HAP-1 (cell line): ENCODE measurements around the gene ISLR2.

ENCODE experiments used
- DNase-seq, 2 experiments: peaks; one replicate each; pipeline ENCODE4 v3.0.0-alpha.2; 2016 to 2020; ENCODE audit warnings: low spot score in 2 of 2
- H3K27me3 ChIP-seq: fragments of 250-450 bp; sonication (Bioruptor Pico); 2 replicates; pipeline ENCODE4 v1.5.1; 2020; ENCODE audit warnings: low read depth, mild to moderate bottlenecking, moderate library complexity
- H3K36me3 ChIP-seq: fragments of 250-450 bp; sonication (Bioruptor Pico); replicated peaks from 2 replicates; pipeline ENCODE4 v1.5.1; 2020; ENCODE audit warnings: mild to moderate bottlenecking
- H3K4me1 ChIP-seq: fragments of 250-450 bp; sonication (Bioruptor Pico); 2 replicates; pipeline ENCODE4 v1.5.1; 2020; ENCODE audit warnings: mild to moderate bottlenecking
- H3K4me3 ChIP-seq: fragments of 250-450 bp; sonication (Bioruptor Pico); 2 replicates; pipeline ENCODE4 v1.5.1; 2020; ENCODE audit warnings: mild to moderate bottlenecking, moderate library complexity
- H3K9me3 ChIP-seq: fragments of 250-450 bp; sonication (Bioruptor Pico); 2 replicates; pipeline ENCODE4 v1.5.1; 2020; ENCODE audit warnings: mild to moderate bottlenecking, moderate library complexity
- in situ Hi-C: fragments of 300-500 bp; cut with MboI; formaldehyde crosslinking; loops from 3 replicates; pipeline ENCODE4 v1.14.3; 2020; ENCODE audit warnings: low sequenced_read_pairs, inconsistent platforms, mixed read lengths

ISLR2 gene

DNA sequence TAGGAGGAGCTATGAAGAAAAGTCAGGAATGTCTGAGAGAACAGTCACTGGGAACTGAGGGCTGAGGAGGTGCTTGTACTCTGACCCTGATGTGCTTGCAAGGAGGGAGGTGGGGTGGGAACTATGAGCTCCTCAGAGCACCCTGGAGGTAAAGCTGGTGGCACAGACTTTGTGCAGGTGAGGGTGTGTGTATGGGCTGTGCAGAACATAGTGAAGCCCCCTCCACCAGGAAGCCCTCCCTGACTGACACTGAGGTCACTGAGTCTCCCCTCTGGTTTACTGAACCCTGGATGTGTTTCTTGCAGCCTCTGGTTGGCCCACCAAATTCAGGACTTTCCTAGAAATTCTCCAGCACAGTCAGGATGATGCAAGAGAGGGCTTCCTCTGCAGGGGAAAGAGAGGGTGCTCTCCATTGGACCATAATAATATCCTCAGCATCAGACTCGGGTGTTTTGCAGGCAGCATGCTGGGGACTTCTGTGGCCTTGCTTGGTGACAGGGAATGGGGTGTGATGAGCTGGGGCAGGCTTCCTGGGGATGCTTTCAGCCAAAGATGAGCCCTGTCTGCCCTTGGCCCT lies 41.7 kb downstream of the ISLR2 start:
- Histone ChIP-seq H3K27me3 (no peaks in the 10 kb centered on the region), H3K4me3 (no peak overlapping the region), H3K36me3 (no peaks in the 10 kb centered on the region), H3K4me1 (0 out of 2 replicates have a peak, but pooled peaks cover 3% of the 10 kb centered on the region), H3K9me3 (no peaks in the 10 kb centered on the region)
- in situ Hi-C loops, result no loop called here
- no peak for DNase-seq

DNA sequence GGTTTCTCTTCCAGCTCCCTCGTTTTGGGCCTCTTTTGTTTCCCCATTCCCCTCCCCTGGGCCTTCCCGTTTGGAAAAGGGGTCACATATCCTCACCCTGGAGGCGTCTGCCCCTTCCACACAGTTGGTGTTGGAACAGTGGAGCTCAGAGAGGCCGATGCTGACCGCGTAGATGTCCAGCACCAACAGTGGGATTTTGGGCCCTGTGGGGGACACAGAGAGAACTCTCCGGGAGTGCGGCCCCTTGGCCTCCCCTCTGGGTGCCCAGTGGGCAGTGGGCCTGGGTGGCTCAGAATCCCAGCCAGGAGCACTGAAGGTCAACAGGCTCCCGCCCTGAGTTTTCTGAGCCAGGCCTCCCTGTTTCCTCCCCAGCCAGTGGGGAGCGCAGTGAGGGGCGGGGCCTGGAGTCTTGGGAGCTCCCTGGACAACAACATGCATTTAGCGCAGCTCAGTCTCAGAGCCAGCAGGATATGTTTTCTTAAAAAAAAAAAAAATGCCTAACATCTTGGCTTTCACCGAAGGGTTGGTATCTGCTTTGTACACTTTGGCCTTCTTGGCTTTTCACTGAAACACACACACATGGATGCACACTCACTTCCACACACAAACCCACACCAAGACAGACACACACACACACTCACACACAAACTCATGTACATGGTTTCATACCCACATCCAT lies 42.5 kb downstream of the ISLR2 start:
- H3K4me3 ChIP-seq, result no peak overlapping the region
- peak in 1 of 2 experiments; percentile 36 for DNase-seq

DNA sequence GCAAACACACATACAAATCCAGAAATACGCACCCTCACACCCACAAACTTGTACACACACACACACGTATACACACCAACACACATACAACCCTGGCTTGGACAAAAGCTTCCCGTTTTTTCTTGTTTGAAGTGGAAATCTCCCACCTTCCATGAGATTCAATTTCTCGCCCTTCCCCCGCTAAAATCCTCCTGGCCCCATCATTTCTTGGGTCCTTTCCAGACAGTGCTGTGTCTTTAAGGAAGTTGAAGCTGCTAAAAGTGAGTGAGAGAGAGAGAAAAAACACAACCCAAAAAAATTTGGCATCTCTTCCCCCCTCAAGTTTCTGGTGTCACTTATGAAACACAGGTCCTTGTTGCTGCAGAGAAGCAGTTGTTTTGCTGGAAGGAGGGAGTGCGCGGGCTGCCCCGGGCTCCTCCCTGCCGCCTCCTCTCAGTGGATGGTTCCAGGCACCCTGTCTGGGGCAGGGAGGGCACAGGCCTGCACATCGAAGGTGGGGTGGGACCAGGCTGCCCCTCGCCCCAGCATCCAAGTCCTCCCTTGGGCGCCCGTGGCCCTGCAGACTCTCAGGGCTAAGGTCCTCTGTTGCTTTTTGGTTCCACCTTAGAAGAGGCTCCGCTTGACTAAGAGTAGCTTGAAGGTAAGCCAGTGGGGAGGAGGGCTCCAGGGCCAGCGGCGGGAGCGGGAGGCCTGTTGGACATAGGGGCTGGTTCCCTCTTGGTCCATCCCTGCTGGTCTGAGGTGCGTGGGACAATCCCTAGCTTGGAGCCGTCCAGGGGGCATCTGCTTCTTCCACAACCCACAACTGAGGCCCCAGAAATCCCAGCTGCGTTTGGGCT lies 43.2 kb downstream of the ISLR2 start, which contains the start of gene ISLR:
ISLR (plus strand) TSS at position 331 of the 839 bp plus-strand sequence. CDS start 1,149 bp downstream, outside the sequence.
- H3K4me1 ChIP-seq, result 0 out of 2 replicates have a peak, but pooled peaks cover 3% of the 10 kb centered on the region
- H3K36me3 ChIP-seq, result no peaks in the 10 kb centered on the region
- in situ Hi-C loops, result no loop called here
- no peaks in the 10 kb centered on the region for H3K9me3 ChIP-seq
- no peak within 1 kb of the TSS for H3K4me3 ChIP-seq
- peak in 1 of 2 experiments; percentile 10 for DNase-seq
- H3K27me3 ChIP-seq, result peaks cover 11% of the 10 kb centered on the region

More for the DNA sequence above, 42.5 kb downstream of the ISLR2 start:
- in situ Hi-C loops, result no loop called here
- H3K9me3 ChIP-seq, result no peaks in the 10 kb centered on the region
- peaks cover 7% of the 10 kb centered on the region for H3K27me3 ChIP-seq
- 0 out of 2 replicates have a peak, but pooled peaks cover 3% of the 10 kb centered on the region for H3K4me1 ChIP-seq
- no peaks in the 10 kb centered on the region for H3K36me3 ChIP-seq

DNA sequence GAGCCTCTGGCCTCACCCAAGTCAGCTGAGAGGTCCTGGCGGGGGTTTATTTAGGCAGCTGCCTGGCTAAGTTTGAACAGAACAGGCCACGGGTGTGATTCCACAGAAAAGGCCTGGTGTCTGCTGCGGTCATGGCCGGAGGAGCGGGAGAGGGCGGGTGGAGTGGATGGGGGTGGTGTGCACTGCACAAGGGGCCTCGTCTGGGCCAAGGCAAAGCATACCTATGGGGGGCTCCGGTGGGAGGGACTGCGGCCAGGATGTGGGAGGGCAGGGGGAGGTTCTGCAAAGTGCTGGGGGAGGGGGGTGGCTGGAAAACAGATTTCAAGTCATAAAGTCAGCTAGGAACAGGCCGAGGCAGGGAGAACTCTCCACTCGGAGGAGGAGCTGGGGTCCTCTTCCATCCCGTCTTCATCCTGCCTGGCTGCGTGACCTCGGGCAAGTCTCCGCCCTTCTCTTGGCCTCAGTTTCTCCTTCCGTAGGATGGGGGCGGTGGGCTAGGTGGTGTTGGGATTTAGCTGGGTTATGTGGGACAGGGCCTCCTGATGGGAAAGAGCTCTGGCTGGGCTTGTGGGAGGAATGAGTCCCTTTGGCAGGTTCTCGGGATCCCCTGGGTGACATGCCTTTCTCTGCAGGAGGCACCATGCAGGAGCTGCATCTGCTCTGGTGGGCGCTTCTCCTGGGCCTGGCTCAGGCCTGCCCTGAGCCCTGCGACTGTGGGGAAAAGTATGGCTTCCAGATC lies 44.0 kb downstream of the ISLR2 start:
- Histone ChIP-seq H3K9me3 (no peaks in the 10 kb centered on the region), H3K4me3 (no peak overlapping the region), H3K27me3 (peaks cover 11% of the 10 kb centered on the region), H3K36me3 (no peaks in the 10 kb centered on the region), H3K4me1 (0 out of 2 replicates have a peak, but pooled peaks cover 3% of the 10 kb centered on the region)
- in situ Hi-C loops, result no loop called here
- peak in 1 of 2 experiments; percentile 15 for DNase-seq

DNA sequence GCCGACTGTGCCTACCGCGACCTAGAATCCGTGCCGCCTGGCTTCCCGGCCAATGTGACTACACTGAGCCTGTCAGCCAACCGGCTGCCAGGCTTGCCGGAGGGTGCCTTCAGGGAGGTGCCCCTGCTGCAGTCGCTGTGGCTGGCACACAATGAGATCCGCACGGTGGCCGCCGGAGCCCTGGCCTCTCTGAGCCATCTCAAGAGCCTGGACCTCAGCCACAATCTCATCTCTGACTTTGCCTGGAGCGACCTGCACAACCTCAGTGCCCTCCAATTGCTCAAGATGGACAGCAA lies 44.5 kb downstream of the ISLR2 start:
- Histone ChIP-seq H3K27me3 (peaks cover 11% of the 10 kb centered on the region), H3K4me1 (0 out of 2 replicates have a peak, but pooled peaks cover 3% of the 10 kb centered on the region), H3K9me3 (no peaks in the 10 kb centered on the region), H3K4me3 (no peak overlapping the region), H3K36me3 (no peaks in the 10 kb centered on the region)
- in situ Hi-C loops, result no loop called here
- DNase-seq, result no peak

DNA sequence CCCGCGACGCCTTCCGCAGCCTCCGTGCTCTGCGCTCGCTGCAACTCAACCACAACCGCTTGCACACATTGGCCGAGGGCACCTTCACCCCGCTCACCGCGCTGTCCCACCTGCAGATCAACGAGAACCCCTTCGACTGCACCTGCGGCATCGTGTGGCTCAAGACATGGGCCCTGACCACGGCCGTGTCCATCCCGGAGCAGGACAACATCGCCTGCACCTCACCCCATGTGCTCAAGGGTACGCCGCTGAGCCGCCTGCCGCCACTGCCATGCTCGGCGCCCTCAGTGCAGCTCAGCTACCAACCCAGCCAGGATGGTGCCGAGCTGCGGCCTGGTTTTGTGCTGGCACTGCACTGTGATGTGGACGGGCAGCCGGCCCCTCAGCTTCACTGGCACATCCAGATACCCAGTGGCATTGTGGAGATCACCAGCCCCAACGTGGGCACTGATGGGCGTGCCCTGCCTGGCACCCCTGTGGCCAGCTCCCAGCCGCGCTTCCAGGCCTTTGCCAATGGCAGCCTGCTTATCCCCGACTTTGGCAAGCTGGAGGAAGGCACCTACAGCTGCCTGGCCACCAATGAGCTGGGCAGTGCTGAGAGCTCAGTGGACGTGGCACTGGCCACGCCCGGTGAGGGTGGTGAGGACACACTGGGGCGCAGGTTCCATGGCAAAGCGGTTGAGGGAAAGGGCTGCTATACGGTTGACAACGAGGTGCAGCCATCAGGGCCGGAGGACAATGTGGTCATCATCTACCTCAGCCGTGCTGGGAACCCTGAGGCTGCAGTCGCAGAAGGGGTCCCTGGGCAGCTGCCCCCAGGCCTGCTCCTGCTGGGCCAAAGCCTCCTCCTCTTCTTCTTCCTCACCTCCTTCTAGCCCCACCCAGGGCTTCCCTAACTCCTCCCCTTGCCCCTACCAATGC lies 45.1 kb downstream of the ISLR2 start:
- in situ Hi-C loops, result no loop called here
- DNase-seq, result no peak
- Histone ChIP-seq H3K4me3 (no peak overlapping the region), H3K4me1 (0 out of 2 replicates have a peak, but pooled peaks cover 3% of the 10 kb centered on the region), H3K36me3 (no peaks in the 10 kb centered on the region), H3K27me3 (peaks cover 11% of the 10 kb centered on the region), H3K9me3 (no peaks in the 10 kb centered on the region)

DNA sequence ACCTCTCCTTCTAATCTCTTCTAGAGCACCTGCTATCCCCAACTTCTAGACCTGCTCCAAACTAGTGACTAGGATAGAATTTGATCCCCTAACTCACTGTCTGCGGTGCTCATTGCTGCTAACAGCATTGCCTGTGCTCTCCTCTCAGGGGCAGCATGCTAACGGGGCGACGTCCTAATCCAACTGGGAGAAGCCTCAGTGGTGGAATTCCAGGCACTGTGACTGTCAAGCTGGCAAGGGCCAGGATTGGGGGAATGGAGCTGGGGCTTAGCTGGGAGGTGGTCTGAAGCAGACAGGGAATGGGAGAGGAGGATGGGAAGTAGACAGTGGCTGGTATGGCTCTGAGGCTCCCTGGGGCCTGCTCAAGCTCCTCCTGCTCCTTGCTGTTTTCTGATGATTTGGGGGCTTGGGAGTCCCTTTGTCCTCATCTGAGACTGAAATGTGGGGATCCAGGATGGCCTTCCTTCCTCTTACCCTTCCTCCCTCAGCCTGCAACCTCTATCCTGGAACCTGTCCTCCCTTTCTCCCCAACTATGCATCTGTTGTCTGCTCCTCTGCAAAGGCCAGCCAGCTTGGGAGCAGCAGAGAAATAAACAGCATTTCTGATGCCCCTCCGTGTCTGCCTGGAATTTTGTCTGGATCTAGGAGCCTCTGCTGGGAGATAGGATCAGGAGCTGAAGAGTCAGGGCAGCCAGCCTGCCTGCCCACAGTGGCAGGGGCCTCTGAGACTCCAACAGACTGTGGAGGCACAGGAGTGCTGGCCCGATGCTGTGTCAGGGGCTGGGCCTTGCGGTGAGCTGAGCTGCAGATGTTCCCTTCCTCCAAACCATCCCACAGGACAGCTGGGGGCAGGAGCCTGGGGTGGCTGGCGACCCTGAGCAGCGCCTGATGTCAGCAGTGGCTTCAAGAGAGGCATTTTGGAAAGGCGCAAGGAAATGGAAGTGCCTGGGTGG lies 46.2 kb downstream of the ISLR2 start:
- Histone ChIP-seq H3K4me3 (no peak overlapping the region), H3K27me3 (peaks cover 11% of the 10 kb centered on the region), H3K9me3 (no peaks in the 10 kb centered on the region), H3K36me3 (no peaks in the 10 kb centered on the region), H3K4me1 (0 out of 2 replicates have a peak, but pooled peaks cover 3% of the 10 kb centered on the region)
- in situ Hi-C loops, result no loop called here
- DNase-seq, result peak in 1 of 2 experiments; percentile 22

DNA sequence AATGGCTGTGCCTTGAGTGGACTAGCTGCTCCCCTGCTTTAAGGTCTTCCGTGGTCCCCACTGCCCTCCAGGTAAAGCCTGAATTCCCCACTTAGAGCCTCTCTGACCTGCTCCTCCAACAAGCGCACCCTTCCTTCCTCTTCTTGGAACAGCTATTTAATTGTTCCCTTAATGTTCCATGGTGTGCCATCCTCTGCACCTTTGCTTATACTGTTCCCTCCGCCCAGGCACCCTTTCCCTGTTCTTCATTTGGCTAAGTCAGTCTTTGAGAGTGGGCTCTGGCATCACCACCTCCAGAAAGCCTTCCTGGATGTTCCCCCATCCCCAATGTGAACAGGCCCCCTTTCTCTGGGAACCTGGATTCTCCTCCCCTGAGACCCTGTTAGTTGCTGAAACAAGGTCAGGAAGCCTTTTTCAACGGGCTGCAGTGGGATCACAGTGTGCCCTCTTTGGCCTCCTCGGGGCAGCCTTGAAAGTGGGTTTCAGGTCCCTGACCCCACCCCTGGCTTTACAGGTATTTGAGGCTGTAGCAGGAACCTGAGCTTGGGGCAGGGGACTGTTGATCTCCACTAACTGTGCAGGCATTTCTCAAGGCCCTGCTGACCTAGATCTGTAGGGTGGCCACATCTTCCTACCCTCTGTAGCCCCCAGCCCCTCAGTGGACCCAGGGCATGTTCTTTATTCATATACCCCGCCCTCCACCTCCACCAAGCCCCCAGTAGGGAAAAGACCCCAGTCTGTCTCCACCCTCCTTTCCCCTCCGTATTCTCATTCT lies 48.1 kb downstream of the ISLR2 start:
- H3K36me3 ChIP-seq, result no peaks in the 10 kb centered on the region
- in situ Hi-C loops, result no loop called here
- DNase-seq, result no peak
- H3K4me1 ChIP-seq, result no peaks in the 10 kb centered on the region
- no peaks in the 10 kb centered on the region for H3K9me3 ChIP-seq
- H3K27me3 ChIP-seq, result peaks cover 11% of the 10 kb centered on the region
- H3K4me3 ChIP-seq, result no peak overlapping the region

DNA sequence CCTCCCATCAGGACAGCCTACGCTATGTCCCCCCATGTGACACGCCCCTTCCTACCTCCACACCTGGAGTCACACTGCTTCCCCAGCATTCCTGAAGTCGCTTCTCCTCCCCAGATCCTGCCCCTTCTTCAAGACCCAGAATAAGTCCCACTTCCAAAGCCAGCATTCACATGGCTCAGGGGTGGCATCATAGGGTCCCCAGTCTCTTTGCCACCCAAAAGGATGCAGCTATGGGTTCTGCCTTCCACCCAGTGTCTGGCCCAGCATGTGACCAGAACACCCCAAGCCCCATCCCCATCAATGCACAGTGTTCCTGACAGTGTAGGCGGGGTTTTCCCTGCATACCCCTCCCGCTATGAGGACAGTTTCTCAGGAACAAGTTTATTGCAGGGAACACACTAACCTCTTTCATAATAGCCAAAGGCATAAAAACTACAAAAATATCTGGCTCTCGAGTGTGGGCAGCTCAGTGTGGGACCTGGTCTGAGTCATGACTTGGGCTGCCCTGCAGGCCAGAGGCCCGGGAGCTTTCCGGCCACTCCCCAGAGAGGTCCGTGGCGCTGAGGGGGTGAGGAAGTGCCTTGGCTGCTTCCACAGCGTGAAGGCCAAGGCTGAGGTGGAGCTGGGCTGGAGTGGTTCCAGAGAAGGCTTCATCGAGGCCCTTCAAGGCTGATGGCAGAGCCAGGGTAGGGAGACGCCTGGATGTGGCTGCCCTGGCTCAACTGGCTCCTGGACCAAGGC lies 48.9 kb downstream of the ISLR2 start:
- H3K4me1 ChIP-seq, result no peaks in the 10 kb centered on the region
- no peaks in the 10 kb centered on the region for H3K36me3 ChIP-seq
- H3K4me3 ChIP-seq, result no peak overlapping the region
- no peaks in the 10 kb centered on the region for H3K9me3 ChIP-seq
- in situ Hi-C loops, result no loop called here
- DNase-seq, result no peak
- peaks cover 11% of the 10 kb centered on the region for H3K27me3 ChIP-seq

DNA sequence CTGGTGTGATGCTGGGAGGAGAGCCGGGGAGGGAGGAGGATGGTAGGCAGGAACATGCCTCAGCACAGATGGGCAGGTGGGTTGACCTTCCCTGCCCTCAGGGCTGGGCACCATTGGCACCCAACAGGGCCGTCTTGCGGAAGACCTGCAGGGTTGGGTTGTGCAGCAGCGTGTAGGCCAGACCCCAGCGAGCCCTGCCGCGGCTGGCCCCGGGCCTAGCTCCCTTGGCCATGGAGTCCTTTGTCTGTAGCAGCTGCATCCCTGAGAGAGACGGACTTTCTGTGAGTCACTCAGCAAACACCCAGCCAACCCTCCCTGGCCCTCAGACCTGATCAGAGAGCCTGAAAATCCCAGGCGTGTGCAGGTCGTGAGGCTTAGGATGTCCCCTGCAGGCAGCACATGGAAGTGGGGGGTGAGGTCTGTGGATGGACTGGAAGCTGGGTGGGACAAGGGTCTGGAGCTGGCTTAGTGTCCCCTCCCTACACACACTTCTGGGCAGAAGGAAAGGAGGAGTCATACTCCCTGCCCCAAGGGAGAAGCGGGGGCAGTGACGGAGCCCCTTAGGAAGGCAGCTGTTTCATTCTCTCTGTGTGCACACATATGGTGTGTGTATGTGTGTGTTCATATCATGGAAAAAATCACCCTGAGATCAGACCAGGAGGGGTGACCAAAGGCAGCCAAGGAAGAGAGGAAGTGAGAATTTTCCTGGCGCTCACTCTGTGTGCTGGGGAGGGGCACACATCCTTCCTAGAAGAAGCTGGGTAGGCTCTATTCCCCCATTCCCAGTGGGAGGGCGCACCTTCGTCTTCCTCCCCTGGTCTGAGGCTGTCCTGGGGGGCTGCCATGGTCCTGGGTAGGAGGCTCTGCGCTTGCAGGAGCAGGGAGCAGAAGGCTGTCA lies 49.8 kb downstream of the ISLR2 start:
- Histone ChIP-seq H3K4me3 (no peak overlapping the region), H3K27me3 (peaks cover 11% of the 10 kb centered on the region), H3K36me3 (no peaks in the 10 kb centered on the region), H3K9me3 (no peaks in the 10 kb centered on the region), H3K4me1 (no peaks in the 10 kb centered on the region)
- in situ Hi-C loops, result no loop called here
- DNase-seq, result no peak
